GM18868 (cell line): ENCODE data around the gene AKAP6.

Experiments used
- ATAC-seq: cut with Tn5 transposase; IDR thresholded peaks from one replicate; pipeline ENCODE4 v1.9.1; 2021; ENCODE audit warnings: mild to moderate bottlenecking, moderate library complexity; ENCODE audit not compliant: unreplicated experiment

The AKAP6 gene

GRCh38 chr14:32405856-32406255, 76.8 kb downstream of the AKAP6 start:
- ATAC-seq = no peak

GRCh38 chr14:32407130-32407529, 78.0 kb downstream of the AKAP6 start:
- ATAC-seq = no peak

- no peak for ATAC-seq
Measured at GRCh38 chr14:32408018-32408417, 78.9 kb downstream of the AKAP6 start.

- no peak for ATAC-seq
Measured at GRCh38 chr14:32412103-32412502, 83.0 kb downstream of the AKAP6 start.

- no peak for ATAC-seq
Measured at GRCh38 chr14:32412532-32412931, 83.4 kb downstream of the AKAP6 start.

GRCh38 chr14:32413967-32414640, 85.0 kb downstream of the AKAP6 start:
- ATAC-seq = no peak

- no peak for ATAC-seq
Measured at GRCh38 chr14:32414808-32415255, 85.7 kb downstream of the AKAP6 start.

- ATAC-seq = no peak
Measured at GRCh38 chr14:32417956-32418552, 89.0 kb downstream of the AKAP6 start.

- ATAC-seq = no peak
Measured at GRCh38 chr14:32419429-32419828, 90.3 kb downstream of the AKAP6 start.

GRCh38 chr14:32421781-32422180, 92.7 kb downstream of the AKAP6 start:
- ATAC-seq = no peak

GRCh38 chr14:32422440-32422839, 93.3 kb downstream of the AKAP6 start:
- ATAC-seq = no peak

GRCh38 chr14:32426028-32426427, 96.9 kb downstream of the AKAP6 start:
- no peak for ATAC-seq

GRCh38 chr14:32426586-32427388, 97.7 kb downstream of the AKAP6 start:
- ATAC-seq = no peak

- ATAC-seq = no peak
Measured at GRCh38 chr14:32427726-32428528, 98.8 kb downstream of the AKAP6 start.

- no peak for ATAC-seq
Measured at GRCh38 chr14:32428875-32429274, 99.8 kb downstream of the AKAP6 start.

GRCh38 chr14:32430326-32430725, 101.2 kb downstream of the AKAP6 start:
- no peak for ATAC-seq

- ATAC-seq = peak; percentile 35
Measured at GRCh38 chr14:32432813-32433538, 103.9 kb downstream of the AKAP6 start.

GRCh38 chr14:32434180-32434579, 105.1 kb downstream of the AKAP6 start:
- no peak for ATAC-seq

- peak; percentile 37 for ATAC-seq
Measured at GRCh38 chr14:32434880-32435279, 105.8 kb downstream of the AKAP6 start.

GRCh38 chr14:32435411-32435810, 106.3 kb downstream of the AKAP6 start:
- no peak for ATAC-seq
